K562 (cell line): ENCODE results near the gene DDAH2.

ENCODE experiments used
- CBX8 ChIP-seq: fragments of 200-600 bp; sonication (generic); IDR thresholded peaks from 2 replicates; pipeline ENCODE4 v1.6.1; 2012; ENCODE audit warnings: borderline replicate concordance, mixed run types, low read depth, mild to moderate bottlenecking, moderate library complexity, mixed read lengths, low read length, control low read depth, inconsistent platforms; ENCODE audit not compliant: poor library complexity, severe bottlenecking; ENCODE audit errors: extremely low read depth
- ERF ChIP-seq: fragments of 450-650 bp; formaldehyde crosslinking; IDR thresholded peaks from 2 replicates; pipeline ENCODE4 v1.4.0; 2020; ENCODE audit warnings: mild to moderate bottlenecking, mixed read lengths
- PML ChIP-seq: IDR thresholded peaks from 2 replicates; pipeline ENCODE4 v1.6.1; 2012; ENCODE audit warnings: low read length, inconsistent platforms

DNA sequence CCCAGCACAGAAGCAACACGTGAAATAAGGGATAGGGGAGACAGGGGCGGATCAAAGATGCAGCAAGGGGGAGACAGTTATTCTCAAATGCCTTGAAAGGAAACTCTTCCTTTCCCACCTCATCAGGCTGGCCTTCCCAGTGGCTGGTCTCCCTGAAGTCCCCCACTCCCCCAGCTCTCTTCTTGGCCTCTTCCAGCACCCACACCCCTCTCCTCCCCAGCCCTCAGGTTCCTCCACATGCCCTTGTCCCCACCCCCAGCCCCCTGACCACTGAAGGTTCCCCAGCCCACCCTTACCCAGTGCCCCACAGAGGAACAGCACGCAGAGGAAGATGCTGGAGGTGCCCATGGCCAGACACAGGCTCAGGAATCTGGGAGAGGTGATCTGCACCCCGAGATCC lies 15.6 kb downstream of the DDAH2 start:
- TF ChIP-seq CBX8, result no peak
- TF ChIP-seq ERF (CRISPR knock-in tag), result no peak
- TF ChIP-seq PML, result no peak
